Loucy (cell line): ENCODE measurements around the gene APEX1.

Experiments used
- EZH2phosphoT487 ChIP-seq: fragments of 200-600 bp; IDR thresholded peaks from 2 replicates; pipeline ENCODE4 v1.6.1; 2018; ENCODE audit warnings: antibody characterized with exemption, mild to moderate bottlenecking, moderate library complexity, borderline replicate concordance
- TF ChIP-seq, protein P1 (sequence below): fragments of 200-600 bp; sonication (generic); conservative IDR thresholded peaks from 2 replicates; pipeline ENCODE4 v1.5.1; 2014; ENCODE audit warnings: mild to moderate bottlenecking, antibody characterized with exemption, low read length

DNA sequence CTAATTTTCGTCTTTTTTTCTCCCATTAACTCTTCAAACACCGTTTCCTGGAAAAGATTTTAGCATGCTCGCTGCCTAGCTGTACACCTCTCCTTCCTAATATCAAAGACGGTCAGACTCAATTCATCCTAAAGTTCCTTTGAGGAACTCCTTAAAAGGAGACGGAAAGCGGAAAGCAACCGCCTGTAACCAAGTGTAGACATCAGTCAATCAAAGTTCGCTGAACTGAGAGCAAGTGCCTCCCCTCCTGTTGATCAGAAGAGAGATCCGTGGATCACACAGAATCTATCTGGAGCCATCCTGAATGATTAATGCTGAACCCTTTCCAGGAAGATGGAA is 41.3 kb upstream of the APEX1 start:
- TF ChIP-seq, protein P1, sequence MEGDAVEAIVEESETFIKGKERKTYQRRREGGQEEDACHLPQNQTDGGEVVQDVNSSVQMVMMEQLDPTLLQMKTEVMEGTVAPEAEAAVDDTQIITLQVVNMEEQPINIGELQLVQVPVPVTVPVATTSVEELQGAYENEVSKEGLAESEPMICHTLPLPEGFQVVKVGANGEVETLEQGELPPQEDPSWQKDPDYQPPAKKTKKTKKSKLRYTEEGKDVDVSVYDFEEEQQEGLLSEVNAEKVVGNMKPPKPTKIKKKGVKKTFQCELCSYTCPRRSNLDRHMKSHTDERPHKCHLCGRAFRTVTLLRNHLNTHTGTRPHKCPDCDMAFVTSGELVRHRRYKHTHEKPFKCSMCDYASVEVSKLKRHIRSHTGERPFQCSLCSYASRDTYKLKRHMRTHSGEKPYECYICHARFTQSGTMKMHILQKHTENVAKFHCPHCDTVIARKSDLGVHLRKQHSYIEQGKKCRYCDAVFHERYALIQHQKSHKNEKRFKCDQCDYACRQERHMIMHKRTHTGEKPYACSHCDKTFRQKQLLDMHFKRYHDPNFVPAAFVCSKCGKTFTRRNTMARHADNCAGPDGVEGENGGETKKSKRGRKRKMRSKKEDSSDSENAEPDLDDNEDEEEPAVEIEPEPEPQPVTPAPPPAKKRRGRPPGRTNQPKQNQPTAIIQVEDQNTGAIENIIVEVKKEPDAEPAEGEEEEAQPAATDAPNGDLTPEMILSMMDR = no peak
- TF ChIP-seq EZH2phosphoT487 = no peak
